GM10847 (cell line): ENCODE results near the gene RPL23.

Source experiments
- POLR2A ChIP-seq: IDR thresholded peaks from 2 replicates; pipeline ENCODE4 v1.6.1; 2011; ENCODE audit not compliant: insufficient read length; ENCODE audit errors: extremely low read depth

The RPL23 gene

DNA sequence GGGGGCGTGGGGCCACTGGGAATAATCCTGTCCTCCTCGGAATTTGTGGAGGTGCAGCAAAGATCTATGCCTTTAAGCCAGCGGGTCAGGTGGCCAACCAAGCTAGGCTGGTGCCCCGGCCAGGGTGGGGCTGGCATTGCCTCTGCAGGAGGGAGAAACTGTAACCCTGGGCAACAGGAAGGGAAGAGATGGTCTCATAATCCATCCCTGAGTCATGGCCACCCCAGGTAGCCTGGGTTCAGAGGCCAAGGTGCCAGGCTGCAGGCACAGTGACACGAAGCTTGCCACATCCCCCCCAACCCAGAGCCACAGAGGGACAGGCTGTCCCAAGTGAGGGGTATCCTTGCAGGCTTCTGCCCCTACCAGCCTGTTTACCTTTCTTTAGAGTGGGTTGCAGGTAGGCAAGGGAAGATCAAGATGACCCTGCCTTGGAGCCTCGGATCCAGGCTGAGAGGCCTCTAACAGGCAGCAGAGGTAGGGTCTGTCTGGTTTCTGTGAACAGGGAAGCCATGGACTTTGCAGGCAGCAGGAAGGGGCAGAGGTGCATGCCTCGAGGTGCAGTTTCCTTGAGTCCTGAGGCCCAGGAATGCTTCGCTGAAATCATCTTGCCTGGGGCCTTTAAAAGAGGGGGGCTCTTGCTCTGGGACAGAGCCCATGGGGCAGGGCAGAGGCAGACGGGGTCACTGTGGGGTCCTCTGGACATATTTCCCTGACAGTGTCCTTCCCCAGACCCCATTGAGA lies 20.3 kb upstream of the RPL23 start:
- no peak for TF ChIP-seq POLR2A

DNA sequence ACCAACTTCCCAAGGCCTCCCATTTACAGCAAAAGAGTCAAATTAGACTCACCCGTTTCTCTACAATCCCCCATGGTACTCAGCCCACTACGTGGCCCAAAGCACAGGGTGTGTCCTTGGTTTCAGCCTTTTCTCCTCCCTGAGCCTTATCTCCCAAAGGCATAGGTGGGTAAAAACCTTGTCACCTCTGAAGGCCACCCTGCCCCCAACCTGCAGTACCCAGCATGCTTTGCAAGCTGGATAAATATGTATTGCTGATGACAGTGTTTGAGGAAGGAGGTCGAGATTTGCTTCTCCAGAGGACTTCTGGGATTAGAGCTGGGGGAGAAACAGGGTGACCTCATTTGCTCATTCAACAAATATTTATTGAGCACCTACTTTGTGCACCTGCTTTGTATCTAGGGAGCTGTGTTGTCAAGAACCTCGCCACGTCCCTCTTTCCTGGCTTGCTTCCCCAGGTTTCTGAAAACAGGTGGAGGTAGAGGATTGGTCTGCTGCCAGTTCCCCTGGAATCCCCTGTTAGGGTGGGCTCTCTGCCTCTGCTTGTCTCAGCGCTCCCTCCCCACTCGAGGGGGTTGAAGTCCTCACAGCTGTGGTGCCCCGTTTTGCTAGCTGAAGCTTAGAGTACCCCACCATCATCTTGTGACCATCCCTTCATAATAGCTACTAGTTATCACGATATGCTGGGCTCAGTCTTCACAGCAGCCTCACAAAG lies 19.3 kb upstream of the RPL23 start:
- no peak for TF ChIP-seq POLR2A

DNA sequence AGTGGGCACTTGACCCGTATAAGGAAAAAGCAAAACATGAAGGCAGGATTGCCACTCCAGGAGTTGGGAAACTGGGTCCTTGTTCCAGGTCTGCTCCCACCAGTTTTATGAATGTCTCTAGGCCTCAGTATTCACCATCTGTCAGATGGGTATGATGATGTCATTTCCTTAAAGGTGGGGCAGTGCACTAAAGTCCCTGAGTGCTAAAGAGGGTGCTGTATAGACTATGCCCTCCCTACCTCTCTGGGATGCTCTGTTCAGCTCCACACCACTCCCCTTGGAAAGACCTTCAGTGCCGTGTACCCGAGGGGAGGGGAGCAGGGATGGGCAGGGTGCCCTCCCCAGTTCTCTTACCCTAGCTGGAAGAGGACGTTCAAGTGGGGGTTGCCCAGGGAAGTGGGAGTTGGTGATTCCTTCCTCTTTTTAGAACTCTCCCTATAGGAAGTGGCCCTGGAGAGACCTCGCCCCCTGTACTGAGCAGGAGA lies 18.5 kb upstream of the RPL23 start:
- no peak for TF ChIP-seq POLR2A

DNA sequence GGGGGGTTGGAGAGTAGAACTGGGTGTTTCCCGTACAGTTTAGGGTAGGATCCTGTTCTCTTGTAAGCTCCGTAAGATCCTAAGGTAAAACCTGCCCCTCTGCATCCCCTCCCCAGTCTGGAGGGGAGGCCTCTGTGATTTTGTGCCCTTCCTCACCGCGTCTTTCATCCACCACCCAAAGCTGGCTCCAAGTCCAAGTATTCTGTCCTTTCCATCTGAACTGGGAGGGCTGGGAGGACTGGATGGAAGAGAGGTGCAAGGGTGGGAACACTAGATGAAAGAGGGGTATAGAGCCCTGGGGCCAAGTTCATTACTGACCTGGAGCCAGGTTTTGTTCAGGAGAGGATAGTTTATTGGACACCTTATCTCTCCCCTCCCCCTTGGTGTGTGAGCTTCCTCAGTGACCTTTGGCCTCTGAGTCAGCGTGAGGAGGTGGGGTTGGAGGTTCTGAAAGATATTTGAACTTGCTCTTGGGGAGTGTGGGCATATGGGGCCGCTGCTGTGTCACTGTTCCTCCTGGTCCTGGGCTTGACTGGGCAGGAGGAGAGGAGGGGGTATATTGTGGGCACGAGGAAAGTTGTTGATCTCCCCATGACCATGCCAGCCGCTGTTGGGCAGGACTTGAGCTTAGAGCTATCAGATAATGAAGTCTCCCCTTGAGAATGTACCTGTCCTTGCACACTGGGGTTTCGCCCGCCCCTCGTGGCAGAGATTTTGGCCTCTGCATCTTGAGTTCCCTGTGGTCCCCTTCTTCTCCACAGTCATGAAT lies 17.9 kb upstream of the RPL23 start:
- no peak for TF ChIP-seq POLR2A

DNA sequence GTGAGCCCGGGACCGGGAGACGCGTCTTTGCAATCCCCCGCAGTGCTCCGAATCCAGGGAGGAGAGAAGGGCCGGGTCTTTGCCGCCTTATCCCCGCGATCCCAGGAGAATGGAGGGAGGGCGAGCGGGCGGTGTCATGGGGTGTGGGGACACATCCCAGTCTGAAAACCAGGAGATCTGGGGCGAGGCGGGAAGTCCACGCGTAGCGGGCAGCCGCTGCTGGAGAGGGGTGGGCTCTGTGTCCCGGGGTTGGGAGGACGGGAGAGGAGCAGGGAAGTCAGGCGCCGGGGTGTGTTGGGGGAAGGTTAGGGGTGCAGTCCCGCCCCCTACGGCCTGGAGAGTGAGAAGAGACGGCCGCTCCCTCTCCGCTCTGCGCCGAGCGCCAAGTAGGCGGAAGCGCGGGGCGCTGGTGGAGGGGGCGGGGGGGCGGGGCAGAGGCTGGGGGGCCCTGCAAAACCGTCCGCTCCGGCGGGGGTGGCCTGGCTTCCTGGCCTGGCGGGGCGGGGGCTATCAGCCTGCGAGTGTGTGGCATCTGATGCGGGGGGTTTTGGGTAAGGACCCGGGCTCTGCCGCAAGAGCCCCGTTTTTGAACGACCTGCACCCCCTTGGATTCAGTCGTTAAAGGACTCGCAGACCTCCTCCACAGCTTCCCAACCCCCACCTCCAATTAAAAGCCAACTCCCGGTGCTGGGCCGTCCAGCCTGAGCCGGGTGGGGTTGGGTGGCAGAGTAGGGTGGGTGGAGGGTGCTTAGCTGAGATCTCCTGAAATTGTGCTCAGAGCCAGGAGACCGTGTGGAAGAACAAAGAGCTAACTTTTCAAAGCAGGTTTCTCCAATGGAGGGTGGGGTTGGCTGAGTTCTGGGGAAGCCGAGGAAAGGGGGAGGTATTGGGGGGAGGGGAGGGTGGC lies 17.0 kb upstream of the RPL23 start:
- TF ChIP-seq POLR2A: peak; percentile 19

DNA sequence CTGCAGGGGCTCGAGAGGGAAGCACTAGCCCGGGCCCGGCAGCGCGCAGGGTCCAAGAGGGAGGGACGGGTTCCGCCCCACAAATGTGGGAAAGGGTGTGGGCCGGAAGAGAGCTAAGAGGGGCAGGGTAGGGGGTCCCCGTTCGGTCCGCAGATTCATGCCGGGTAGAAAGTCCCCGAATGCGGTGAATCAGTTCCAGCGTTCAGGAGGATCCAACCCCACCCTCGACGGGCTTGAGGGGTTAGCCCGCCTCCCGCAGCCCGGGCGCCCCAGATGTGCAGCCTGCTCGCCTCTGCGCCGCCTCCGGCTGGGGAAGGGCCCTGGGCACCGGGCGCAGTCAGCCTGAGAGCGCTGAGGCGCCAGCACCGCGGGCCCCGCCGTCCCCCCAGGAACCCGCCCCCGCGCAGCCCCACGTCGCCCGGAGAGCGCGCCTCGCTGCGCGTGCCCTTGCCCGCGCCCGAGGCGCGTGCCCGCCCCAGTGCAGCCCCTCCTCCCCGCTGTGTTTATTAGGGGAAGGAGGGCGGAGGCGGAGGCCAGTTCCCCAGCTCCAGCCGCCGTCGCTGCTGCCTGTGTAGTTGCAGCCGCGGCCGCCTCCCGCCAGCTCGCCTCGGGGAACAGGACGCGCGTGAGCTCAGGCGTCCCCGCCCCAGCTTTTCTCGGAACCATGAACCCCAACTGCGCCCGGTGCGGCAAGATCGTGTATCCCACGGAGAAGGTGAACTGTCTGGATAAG lies 16.2 kb upstream of the RPL23 start, which contains the start of gene LASP1:
Gene LASP1, plus strand, starts transcription at position 533 of the 733 bp plus-strand sequence. Its CDS starts 132 bp downstream, at position 665.
- peak; percentile 91 for TF ChIP-seq POLR2A

DNA sequence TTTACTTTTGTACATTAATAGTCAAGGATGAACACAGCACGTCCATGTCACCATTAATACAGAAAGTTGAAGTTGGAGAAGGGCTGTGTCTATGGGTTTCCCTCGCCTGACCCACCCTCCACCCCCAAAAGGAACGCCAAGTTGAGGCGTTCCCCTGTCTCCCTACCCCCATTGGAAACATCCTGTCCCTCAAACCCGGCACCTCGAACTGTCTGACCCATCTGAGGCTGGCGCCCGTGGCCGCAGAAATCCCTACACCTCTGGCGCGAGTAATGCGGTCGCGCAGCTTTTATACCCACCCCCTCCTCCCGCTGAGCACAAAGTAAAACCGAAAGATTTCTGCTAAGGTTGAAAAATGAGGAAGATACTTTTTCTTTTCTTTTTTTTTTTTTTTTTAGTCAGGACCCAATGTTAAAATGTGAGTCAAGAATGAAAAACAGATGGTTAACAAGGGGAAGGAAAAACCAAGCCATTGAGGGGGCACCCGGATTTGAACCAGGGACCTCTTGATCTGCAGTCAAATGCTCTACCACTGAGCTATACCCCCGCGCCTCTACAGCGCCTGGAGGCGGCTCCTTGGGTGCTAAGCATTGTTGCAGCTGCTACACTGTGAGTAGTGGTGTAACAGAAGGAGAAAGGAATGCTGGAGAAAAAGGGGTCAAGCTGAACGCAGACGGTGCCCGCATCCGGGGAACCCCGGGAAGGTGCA lies 15.4 kb upstream of the RPL23 start:
- TF ChIP-seq POLR2A: peak; percentile 85

DNA sequence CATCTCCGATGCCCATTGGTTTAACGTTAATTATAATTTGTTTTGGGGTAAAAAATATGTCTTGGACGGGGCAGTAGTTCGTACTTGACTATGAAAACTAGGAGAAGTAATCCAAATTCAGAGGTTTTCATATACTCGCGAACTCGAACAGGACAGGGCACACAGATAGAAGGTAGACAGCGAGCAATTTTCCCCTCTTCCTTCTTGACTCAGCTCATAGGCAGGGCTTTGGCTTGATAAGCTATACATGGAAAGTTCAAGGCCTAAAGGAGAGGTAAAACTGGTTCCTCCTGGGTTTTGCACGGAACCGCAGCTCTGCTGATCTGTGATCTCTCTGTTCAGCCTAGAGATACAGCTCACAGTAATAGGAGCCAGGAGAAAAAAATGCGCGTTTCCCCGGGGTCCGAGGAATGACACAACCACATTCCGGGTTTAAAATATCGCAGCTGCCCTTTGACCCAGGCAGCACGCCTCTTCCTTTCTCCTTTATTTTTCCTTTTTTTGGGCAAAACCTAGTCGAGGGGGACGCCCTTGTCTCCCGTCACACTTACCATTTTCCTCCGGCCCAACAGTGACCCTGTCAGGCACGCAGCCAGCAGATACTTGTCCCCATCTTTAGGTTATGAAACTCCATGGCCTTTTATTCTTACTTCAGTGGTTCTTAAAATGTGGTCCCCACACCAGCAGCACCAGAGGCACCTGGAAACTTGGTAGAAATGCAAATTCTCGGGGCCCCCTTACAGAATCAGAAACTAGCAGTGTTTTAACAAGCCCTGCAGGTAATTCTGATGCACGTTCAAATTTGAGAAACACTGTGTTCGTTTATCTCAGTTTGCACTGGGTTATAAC lies 14.7 kb upstream of the RPL23 start:
- peak; percentile 36 for TF ChIP-seq POLR2A

DNA sequence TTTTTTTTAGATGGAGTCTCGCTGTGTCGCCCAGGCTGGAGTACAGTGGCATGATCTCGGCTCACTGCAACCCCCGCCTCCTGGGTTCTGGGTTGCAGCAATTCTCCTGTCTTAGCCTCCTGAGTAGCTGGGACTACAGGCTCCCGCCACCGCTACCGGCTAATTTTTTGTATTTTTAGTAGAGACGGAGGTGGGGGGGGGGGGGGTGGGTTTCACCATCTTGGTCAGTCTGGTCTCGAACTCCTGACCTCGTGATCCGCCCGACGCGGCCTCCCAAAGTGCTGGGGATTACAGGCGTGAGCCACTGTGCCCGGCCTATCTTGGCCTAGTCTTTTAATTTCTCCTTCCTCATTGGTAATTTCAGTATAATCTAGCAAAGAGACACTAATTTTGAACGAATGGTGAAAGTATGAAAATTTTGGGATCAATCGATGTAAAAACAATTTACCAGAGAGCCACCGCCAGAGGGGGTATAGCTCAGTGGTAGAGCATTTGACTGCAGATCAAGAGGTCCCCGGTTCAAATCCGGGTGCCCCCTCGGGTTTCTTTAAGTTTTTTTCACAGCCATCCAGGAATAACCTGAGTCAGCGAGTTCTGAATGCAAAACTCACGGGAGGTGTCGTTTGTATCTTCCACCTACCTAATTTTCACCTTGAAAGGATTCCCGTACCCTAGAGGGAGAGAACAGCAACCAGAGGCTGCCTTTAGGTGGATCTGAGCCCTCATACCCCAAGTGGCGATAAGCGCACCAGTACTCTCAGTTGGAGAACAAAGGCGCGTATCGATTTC lies 13.9 kb upstream of the RPL23 start:
- no peak for TF ChIP-seq POLR2A

DNA sequence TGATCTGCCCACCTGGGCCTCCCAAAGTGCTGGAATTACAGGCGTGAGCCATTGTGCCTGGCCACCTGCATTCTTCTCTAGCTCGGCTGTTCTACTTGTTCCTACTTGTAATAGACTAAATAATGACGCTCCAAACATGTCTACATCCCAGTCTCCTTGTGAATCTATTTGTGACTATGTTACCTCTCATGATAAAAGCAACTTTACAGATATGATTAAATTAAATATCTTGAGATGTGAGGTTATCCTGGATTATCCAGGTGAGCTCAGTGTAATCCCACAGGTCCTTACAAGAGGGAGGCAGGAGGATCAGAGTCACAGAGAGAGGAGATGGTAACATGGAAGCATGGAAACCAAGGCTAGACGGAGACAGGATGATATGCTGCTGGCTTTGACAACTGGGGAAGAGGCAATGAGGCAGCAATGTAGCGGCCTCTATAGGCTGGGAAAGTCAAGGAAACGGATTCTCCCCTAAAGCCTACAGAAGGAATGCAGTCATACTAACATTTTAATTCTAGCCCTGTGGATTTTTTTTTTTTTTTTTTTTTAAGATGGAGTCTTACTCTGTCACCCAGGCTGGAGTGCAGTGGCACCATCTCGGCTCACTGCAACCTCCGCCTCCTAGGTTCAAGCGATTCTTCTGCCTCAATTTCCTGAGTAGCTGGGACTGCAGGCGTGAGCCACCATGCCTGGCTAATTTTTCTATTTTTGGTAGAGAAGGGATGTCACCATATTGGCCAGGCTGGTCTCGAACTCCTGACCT lies 11.3 kb upstream of the RPL23 start:
- TF ChIP-seq POLR2A: no peak

DNA sequence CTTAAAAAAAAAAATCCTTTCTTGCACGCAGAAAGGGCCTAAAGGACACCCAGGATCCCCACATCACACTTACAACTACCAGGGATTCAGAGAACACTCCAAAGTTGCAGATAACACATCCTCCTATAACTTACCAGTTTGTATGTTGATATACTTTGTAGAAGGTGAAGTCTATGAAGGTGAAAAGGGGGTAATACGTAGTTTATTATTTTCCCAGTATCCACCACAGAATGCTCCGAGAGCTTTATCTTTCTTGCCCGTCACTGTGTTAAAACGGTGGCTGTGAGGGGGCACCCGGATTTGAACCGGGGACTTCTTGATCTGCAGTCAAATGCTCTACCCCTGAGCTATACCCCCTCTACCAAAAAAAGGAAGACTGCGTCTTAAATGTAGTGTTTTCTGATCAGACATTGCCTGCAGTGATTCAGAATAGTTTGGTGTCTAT lies 7.9 kb upstream of the RPL23 start:
- no peak for TF ChIP-seq POLR2A
